Effector memory CD4-positive, alpha-beta T cell (primary cell): ENCODE data around the gene MAPK12.

Experiments used
- DNase-seq, 3 donors: peaks; one replicate each; pipeline ENCODE4 v3.0.0-alpha.2; 2020
- H3K27ac ChIP-seq: 2 replicates; pipeline ENCODE4 v1.7.0; 2013; ENCODE audit warnings: mild to moderate bottlenecking, low read length, moderate library complexity; ENCODE audit not compliant: insufficient read depth, poor library complexity, severe bottlenecking
- H3K27me3 ChIP-seq: replicated peaks from 2 replicates; pipeline ENCODE4 v1.7.0; 2013; ENCODE audit warnings: mild to moderate bottlenecking, low read length; ENCODE audit not compliant: insufficient read depth, control insufficient read depth, poor library complexity, severe bottlenecking
- H3K36me3 ChIP-seq: 2 replicates; pipeline ENCODE4 v1.7.0; 2013; ENCODE audit warnings: mild to moderate bottlenecking, low read length, moderate library complexity; ENCODE audit not compliant: control insufficient read depth, insufficient read depth
- H3K4me1 ChIP-seq: 2 replicates; pipeline ENCODE4 v1.7.0; 2013; ENCODE audit warnings: low read length, mild to moderate bottlenecking; ENCODE audit not compliant: control insufficient read depth, insufficient read depth, poor library complexity, severe bottlenecking
- H3K4me3 ChIP-seq: 2 replicates; pipeline ENCODE4 v1.7.0; 2013; ENCODE audit warnings: low read length, low read depth, mild to moderate bottlenecking; ENCODE audit not compliant: insufficient read depth, poor library complexity, severe bottlenecking
- H3K9me3 ChIP-seq: 2 replicates; pipeline ENCODE4 v1.7.0; 2013; ENCODE audit warnings: mild to moderate bottlenecking, low read length, moderate library complexity; ENCODE audit not compliant: control insufficient read depth

The MAPK12 gene

DNA sequence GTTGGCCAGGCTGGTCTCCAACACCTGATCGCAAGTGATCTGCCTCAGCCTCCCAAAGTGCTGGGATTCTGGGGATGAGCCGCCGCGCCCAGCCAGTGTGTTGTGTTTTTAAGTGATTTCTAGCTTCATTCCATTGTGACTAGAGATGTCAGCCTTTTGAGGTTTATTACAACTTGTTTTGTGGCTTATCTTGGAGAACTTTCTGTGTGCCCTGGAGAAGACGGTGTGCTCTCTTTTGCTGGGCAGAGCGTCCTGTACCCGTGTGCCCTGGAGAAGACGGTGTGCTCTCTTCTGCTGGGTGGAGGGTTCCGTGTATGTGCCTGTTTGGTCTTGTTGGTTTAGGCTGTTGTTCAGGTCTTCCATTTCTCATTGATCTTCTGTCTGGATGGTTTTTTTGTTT lies 48.2 kb downstream of the MAPK12 start:
- peaks cover 63% of the 10 kb centered on the region for H3K36me3 ChIP-seq
- no peaks in the 10 kb centered on the region for H3K27me3 ChIP-seq
- DNase-seq = no peak
- no peak overlapping the region for H3K27ac ChIP-seq
- H3K4me1 ChIP-seq = peaks cover 5% of the 10 kb centered on the region
- H3K4me3 ChIP-seq = no peak overlapping the region
- no peaks in the 10 kb centered on the region for H3K9me3 ChIP-seq

GRCh38 chr22:50211147-50211546 lies 50.3 kb downstream of the MAPK12 start:
- Histone ChIP-seq H3K36me3 (peaks cover 58% of the 10 kb centered on the region), H3K4me1 (peaks cover 5% of the 10 kb centered on the region), H3K4me3 (no peak overlapping the region), H3K27ac (no peak overlapping the region), H3K9me3 (no peaks in the 10 kb centered on the region), H3K27me3 (no peaks in the 10 kb centered on the region)
- no peak for DNase-seq

- no peaks in the 10 kb centered on the region for H3K9me3 ChIP-seq
- peaks cover 5% of the 10 kb centered on the region for H3K4me1 ChIP-seq
- no peak for DNase-seq
- no peak overlapping the region for H3K27ac ChIP-seq
- no peaks in the 10 kb centered on the region for H3K27me3 ChIP-seq
- H3K36me3 ChIP-seq = peaks cover 53% of the 10 kb centered on the region
- H3K4me3 ChIP-seq = no peak overlapping the region
These were observed 50.9 kb downstream of the MAPK12 start for GRCh38 chr22:50210378-50211139.

DNA sequence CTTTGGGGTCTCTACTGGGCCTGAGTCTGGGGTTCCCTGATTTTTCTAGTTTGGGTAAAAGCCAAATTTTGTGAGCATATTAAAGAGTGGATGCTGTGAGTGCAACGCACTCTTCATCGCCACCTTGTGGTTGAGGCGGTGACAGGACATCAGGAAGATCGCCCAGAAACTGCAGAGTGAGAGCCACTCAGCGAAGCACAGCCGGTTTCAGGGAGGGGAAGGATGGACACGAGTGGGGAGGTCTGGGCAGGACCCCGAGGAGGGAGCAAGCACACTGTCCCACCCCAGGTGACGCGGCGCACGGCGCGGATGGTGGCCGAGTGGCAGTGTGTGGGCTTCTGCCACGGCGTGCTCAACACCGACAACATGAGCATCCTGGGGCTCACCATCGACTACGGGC lies 51.6 kb downstream of the MAPK12 start:
- H3K36me3 ChIP-seq = peaks cover 48% of the 10 kb centered on the region

GRCh38 chr22:50208939-50209892 lies 52.3 kb downstream of the MAPK12 start:
- DNase-seq = no peak
- Histone ChIP-seq H3K27ac (no peak overlapping the region), H3K9me3 (no peaks in the 10 kb centered on the region), H3K36me3 (peaks cover 46% of the 10 kb centered on the region), H3K4me1 (peaks cover 5% of the 10 kb centered on the region), H3K27me3 (no peaks in the 10 kb centered on the region), H3K4me3 (no peak overlapping the region)

More for the DNA sequence above, 51.6 kb downstream of the MAPK12 start:
- Histone ChIP-seq H3K27ac (no peak overlapping the region), H3K4me1 (peaks cover 5% of the 10 kb centered on the region), H3K4me3 (no peak overlapping the region), H3K27me3 (no peaks in the 10 kb centered on the region), H3K9me3 (no peaks in the 10 kb centered on the region)
- DNase-seq = peak; percentile 46 to 56 (median 47)

- no peak overlapping the region for H3K4me3 ChIP-seq
- no peaks in the 10 kb centered on the region for H3K27me3 ChIP-seq
- no peak for DNase-seq
- peaks cover 42% of the 10 kb centered on the region for H3K36me3 ChIP-seq
- peaks cover 5% of the 10 kb centered on the region for H3K4me1 ChIP-seq
- H3K9me3 ChIP-seq = no peaks in the 10 kb centered on the region
- no peak overlapping the region for H3K27ac ChIP-seq
These were observed 53.0 kb downstream of the MAPK12 start for GRCh38 chr22:50208430-50208938.

GRCh38 chr22:50207383-50208140 lies 53.9 kb downstream of the MAPK12 start:
- no peak overlapping the region for H3K27ac ChIP-seq
- H3K27me3 ChIP-seq = no peaks in the 10 kb centered on the region
- H3K36me3 ChIP-seq = peaks cover 40% of the 10 kb centered on the region
- no peaks in the 10 kb centered on the region for H3K9me3 ChIP-seq
- H3K4me3 ChIP-seq = no peak overlapping the region
- H3K4me1 ChIP-seq = peaks cover 5% of the 10 kb centered on the region
- no peak for DNase-seq

DNA sequence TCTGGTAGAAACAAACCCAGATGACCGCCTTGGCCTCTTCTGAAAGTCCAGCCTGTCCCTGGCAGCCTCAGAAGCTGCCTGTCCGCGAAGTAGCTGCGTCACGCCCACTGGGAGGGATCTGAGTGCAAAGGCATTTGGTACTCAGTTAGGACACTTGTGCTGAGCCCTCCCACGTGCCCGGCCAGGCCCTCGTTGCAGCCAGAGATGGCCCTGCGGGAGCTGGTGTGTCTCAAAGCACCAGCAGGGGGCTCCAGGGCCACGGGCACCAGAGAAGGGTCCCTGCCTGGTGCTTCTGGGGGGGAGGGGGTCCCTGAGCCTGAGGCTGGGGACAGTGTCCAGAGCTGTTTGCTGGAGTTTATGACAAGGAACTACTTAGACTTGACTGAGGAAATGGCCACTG lies 54.9 kb downstream of the MAPK12 start:
- Histone ChIP-seq H3K27ac (no peak overlapping the region), H3K9me3 (no peaks in the 10 kb centered on the region), H3K27me3 (no peaks in the 10 kb centered on the region), H3K4me1 (peaks cover 13% of the 10 kb centered on the region), H3K36me3 (peaks cover 32% of the 10 kb centered on the region), H3K4me3 (no peak overlapping the region)
- no peak for DNase-seq

DNA sequence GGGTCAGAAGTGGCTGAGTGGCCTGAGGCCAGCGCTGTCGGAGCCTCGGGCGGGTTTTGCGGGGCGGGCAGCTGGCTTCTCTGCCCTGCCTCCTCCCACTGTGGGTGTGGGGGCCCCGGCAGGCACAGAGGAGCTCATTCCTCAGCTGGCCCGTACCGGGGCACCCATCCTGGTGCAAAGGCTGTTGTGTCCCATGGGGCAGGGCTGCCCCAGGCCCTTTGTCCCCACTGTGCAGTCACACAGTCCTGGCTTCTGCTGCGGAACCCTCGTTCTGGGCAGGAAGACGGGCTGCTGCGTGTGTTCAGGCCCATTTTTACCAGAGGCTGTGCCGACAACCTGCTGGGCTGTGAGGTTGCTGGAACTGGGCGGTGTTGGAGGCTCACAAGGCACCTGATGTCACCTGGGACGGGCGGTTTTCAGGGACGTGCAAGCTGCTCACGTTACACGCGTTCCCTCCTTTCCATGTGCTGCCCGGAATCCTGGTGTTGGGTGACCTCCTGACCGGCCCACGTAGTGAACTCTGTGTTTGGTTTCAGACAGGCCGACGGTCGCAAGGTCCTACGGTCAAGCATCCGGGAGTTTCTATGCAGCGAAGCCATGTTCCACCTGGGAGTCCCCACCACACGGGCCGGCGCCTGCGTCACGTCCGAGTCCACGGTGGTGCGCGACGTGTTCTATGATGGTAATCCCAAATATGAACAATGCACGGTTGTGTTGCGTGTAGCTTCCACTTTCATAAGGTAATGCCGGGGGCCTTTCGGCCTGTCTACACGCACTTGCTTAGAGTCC lies 55.5 kb downstream of the MAPK12 start:
- Histone ChIP-seq H3K36me3 (peaks cover 29% of the 10 kb centered on the region), H3K4me3 (no peak overlapping the region), H3K9me3 (no peaks in the 10 kb centered on the region), H3K4me1 (peaks cover 15% of the 10 kb centered on the region), H3K27me3 (no peaks in the 10 kb centered on the region), H3K27ac (no peak overlapping the region)
- DNase-seq = no peak
